ENCODE results near the gene CCNY.

CCNY gene

DNA sequence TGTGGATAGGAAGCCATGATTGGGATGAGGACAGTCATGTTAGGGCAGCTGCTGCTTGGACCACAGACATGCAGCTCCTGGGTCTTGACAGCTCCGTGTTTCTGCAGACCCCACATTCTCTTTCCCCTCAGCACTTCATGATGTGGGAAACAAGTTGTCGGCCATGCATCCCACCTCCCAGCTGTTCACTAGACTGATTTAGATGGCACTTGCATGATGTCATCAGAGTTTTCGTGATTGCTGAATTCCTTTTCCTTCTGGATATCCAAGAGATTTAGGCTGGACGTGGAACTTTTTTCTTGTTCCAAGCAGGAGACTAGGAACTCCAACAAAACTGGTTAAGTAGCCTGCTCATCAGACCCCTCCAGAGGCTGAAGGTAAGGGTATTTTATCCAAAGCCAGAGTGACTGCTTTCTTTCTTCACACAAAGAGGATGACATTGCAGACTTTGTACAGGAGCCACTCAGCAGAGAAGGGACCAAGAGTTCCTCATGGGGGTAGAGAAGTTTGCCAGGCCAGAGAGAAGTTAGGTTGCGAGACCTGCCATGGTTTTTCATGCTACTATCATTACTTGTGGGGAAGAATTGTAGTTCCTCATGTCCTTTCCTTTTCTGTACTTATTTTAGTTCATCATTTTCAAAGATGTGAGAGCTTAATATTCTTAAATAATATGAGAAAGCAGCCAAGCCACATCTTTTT is 151.2 kb downstream of the CCNY start:
- in situ Hi-C loops (cut with HindIII; ENCODE audit: low pct_ligation_motif_present, low sequenced_read_pairs), result no loop called here
- H3K27ac ChIP-seq, result no peak overlapping the region
- H3K36me3 ChIP-seq (replicated peaks), result no peaks in the 10 kb centered on the region
- peak; percentile 9 for DNase-seq
- no peak overlapping the region for H3K4me3 ChIP-seq (ENCODE audit: low read depth, low read length)
- H3K27me3 ChIP-seq (replicated peaks), result no peaks in the 10 kb centered on the region
- TF ChIP-seq, protein P1, sequence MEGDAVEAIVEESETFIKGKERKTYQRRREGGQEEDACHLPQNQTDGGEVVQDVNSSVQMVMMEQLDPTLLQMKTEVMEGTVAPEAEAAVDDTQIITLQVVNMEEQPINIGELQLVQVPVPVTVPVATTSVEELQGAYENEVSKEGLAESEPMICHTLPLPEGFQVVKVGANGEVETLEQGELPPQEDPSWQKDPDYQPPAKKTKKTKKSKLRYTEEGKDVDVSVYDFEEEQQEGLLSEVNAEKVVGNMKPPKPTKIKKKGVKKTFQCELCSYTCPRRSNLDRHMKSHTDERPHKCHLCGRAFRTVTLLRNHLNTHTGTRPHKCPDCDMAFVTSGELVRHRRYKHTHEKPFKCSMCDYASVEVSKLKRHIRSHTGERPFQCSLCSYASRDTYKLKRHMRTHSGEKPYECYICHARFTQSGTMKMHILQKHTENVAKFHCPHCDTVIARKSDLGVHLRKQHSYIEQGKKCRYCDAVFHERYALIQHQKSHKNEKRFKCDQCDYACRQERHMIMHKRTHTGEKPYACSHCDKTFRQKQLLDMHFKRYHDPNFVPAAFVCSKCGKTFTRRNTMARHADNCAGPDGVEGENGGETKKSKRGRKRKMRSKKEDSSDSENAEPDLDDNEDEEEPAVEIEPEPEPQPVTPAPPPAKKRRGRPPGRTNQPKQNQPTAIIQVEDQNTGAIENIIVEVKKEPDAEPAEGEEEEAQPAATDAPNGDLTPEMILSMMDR (IDR thresholded peaks at IDR 0.05; ENCODE audit: low read depth, low read length, missing control alignments), result no peak

DNA sequence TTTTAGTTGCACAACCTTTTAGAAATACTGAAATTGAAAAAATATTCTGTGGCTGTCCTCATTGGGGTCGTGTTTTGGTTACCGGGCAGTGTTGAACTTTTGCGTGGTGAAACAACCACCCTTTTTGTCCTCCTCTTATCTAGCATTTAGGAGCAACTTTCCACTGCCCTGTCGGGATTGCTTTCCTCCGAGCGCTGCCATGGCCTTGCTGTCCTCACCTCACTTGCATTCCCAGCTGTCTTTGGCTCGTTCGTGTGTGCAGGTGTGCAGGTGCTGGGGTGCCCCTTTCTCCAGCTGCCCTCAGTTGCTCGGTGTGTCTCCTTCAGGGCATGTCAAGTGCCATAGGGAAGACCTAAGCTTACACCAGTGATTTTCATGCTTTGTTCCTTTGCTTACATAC is 151.9 kb downstream of the CCNY start:
- DNase-seq, result no peak
- Histone ChIP-seq H3K4me3 (ENCODE audit: low read depth, low read length) (no peak overlapping the region), H3K27me3 (replicated peaks) (no peaks in the 10 kb centered on the region), H3K36me3 (replicated peaks) (no peaks in the 10 kb centered on the region), H3K27ac (no peak overlapping the region)
- in situ Hi-C loops (cut with HindIII; ENCODE audit: low pct_ligation_motif_present, low sequenced_read_pairs), result no loop called here
- TF ChIP-seq, protein P1 (IDR thresholded peaks at IDR 0.05; ENCODE audit: low read depth, low read length, missing control alignments), result no peak

DNA sequence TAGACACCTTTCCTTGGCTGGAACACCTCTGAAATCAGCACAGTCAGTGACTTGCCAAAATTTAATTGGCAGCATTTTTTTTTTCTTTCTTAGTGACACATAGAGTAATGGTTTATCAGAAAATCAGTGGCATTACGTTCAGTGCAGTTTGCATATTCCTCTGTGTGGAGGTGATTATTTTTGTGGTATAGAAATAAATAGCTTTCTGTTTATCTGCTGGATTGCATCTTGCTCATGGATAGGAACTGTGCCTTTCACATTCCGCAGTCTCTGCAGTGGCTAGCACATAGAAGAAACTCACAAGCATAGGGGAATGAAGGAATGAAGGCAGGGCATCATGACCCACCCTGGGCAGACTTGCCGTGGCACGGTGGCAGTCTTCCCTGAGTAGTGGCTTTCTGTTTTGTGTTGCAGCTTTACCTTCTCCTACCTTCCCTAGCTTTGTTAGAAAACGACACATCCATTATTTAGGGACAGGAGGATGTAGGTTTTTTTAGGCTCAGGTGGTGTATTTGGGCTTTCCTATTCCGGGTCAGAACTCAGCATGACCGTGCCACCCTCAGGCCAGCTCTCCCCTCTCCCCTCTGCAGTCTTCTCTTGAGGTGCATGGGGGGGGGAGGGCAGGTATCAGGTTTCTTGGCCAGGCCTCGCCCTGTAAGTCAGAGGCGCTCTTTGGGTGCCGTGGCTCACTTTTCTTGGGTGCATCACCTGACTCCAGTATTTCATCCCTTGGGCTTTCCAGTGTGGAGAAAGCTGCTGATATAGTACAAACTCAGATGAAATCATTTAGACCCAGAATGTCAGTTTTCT is 156.3 kb downstream of the CCNY start:
- no peaks in the 10 kb centered on the region for H3K36me3 ChIP-seq (replicated peaks)
- DNase-seq, result no peak
- no peak overlapping the region for H3K27ac ChIP-seq
- in situ Hi-C loops (cut with HindIII; ENCODE audit: low pct_ligation_motif_present, low sequenced_read_pairs), result no loop called here
- no peak overlapping the region for H3K4me3 ChIP-seq (ENCODE audit: low read depth, low read length)
- TF ChIP-seq, protein P1 (IDR thresholded peaks at IDR 0.05; ENCODE audit: low read depth, low read length, missing control alignments), result no peak
- no peaks in the 10 kb centered on the region for H3K27me3 ChIP-seq (replicated peaks)

DNA sequence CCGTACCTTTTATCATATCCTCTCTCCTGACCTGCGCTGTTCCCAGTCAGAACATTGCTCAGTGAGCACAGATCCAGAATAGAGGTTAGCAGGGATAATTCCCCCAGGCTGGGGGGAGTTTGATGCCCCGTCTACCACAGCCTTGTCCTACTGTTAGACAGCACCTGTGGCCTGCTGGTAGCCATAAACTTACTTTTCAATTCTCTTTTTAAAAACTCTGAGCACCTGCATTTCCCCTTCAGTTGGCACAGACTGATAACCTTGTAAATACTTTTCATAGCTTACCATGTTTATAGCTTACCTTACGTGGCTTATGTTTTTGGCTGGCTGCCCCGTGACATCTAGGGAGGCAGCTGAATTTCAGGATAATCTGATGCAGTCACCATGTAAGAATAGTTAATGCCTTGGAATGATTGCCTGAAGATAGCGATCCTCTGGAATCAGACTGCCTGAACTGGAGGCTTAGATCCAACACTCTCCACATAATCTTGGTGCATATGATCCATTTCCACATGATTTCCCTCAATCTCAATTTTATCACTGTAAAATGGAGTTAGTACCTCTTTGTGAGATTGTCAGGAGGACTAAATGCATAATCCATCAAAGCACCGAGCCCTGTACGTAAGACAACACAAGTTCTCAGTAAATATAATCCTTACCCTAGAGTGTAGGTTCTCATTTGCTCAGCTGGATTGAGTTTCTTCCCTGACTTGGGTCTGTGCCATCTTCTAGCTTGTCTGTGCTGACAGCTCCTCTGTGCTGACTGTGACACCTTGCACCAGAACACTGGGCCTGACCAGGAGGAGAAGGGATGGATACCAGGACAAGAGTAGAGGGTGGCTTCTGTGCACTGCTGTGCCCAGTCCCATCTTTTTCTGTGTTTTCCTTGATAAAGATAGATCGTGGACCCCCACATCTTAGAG is 157.1 kb downstream of the CCNY start:
- Histone ChIP-seq H3K27ac (no peak overlapping the region), H3K27me3 (replicated peaks) (no peaks in the 10 kb centered on the region), H3K4me3 (ENCODE audit: low read depth, low read length) (no peak overlapping the region), H3K36me3 (replicated peaks) (no peaks in the 10 kb centered on the region)
- DNase-seq, result no peak
- in situ Hi-C loops (cut with HindIII; ENCODE audit: low pct_ligation_motif_present, low sequenced_read_pairs), result no loop called here
- TF ChIP-seq, protein P1 (IDR thresholded peaks at IDR 0.05; ENCODE audit: low read depth, low read length, missing control alignments), result no peak

DNA sequence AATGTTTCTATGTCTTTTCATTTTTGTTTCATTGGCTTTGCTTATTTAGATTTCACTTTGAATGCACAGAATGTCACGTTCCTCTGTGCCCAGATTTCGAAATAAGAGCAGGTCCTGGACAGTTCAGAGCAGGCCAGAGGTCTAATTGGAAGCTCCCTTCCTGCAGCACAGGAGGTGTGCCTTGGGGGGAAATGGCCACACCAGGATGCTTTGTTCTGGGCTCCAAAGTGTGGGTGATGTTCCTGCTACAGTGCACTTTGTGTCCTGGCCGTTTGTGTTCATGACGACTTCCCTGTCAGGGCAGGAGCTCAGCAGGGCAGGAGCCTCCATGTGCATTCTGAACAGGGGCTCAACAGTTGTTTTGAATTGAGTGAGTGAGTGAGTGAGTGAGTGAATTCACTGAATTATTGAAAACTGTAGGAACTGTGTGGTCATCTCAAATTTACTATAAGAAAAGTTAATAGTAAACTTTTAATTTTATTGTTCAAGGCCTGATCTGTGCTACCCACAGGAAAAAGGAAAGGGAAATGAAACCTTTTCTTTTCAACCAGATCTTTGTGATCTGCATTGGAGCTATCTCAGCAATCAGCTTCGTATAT is 159.3 kb downstream of the CCNY start:
- no peak overlapping the region for H3K27ac ChIP-seq
- TF ChIP-seq, protein P1 (IDR thresholded peaks at IDR 0.05; ENCODE audit: low read depth, low read length, missing control alignments), result no peak
- no peaks in the 10 kb centered on the region for H3K36me3 ChIP-seq (replicated peaks)
- in situ Hi-C loops (cut with HindIII; ENCODE audit: low pct_ligation_motif_present, low sequenced_read_pairs), result no loop called here
- no peak for DNase-seq
- H3K4me3 ChIP-seq (ENCODE audit: low read depth, low read length), result no peak overlapping the region
- no peaks in the 10 kb centered on the region for H3K27me3 ChIP-seq (replicated peaks)

Data from brain microvascular endothelial cell (primary cell).